ENCODE data around the gene HEATR1.
"Not testable (repeated sequence)": the region's sequence is repeated elsewhere in the genome, so short reads cannot be mapped to it uniquely, and the experiment has no call there.

HEATR1 gene

GRCh38 chr1:236603991-236604904 is at the start of gene HEATR1:
HEATR1 (minus strand) TSS chr1:236604516; CDS start chr1:236604095, 421 bp downstream.
- peak; percentile 14 for DNase-seq

GRCh38 chr1:236645016-236645680 is 40.8 kb upstream of the HEATR1 start:
- DNase-seq = no peak

GRCh38 chr1:236642763-236643162 is 38.4 kb upstream of the HEATR1 start:
- no peak for DNase-seq

- no peak for DNase-seq
Observed at GRCh38 chr1:236639686-236640085, 35.4 kb upstream of the HEATR1 start.

GRCh38 chr1:236638945-236639344 is 34.6 kb upstream of the HEATR1 start:
- DNase-seq = no peak

GRCh38 chr1:236636017-236636416 is 31.7 kb upstream of the HEATR1 start:
- DNase-seq = no peak

- DNase-seq = no peak
Observed at GRCh38 chr1:236627727-236628408, 23.6 kb upstream of the HEATR1 start.

GRCh38 chr1:236623371-236624166 is 19.3 kb upstream of the HEATR1 start:
- DNase-seq = no peak

GRCh38 chr1:236622407-236622806 is 18.1 kb upstream of the HEATR1 start:
- DNase-seq = no peak

GRCh38 chr1:236619398-236619797 is 15.1 kb upstream of the HEATR1 start:
- DNase-seq = no peak

GRCh38 chr1:236618507-236618906 is 14.2 kb upstream of the HEATR1 start:
- no peak for DNase-seq

GRCh38 chr1:236615399-236616148 is 11.3 kb upstream of the HEATR1 start:
- DNase-seq = no peak

GRCh38 chr1:236612349-236612748 is 8.0 kb upstream of the HEATR1 start:
- no peak for DNase-seq

GRCh38 chr1:236608930-236609726 is 4.8 kb upstream of the HEATR1 start:
- no peak for DNase-seq

GRCh38 chr1:236607597-236607996 is 3.3 kb upstream of the HEATR1 start:
- DNase-seq = not testable (repeated sequence)

- no peak for DNase-seq
Observed at GRCh38 chr1:236604905-236605806, 840 bp upstream of the HEATR1 start.

- no peak for DNase-seq
Observed at GRCh38 chr1:236602171-236602570, 2.1 kb downstream of the HEATR1 start.

- DNase-seq = no peak
Observed at GRCh38 chr1:236590553-236591150, 13.7 kb downstream of the HEATR1 start.

- DNase-seq = no peak
Observed at GRCh38 chr1:236589531-236589930, 14.8 kb downstream of the HEATR1 start.

- no peak for DNase-seq
Observed at GRCh38 chr1:236581528-236581927, 22.8 kb downstream of the HEATR1 start.
